Suprapubic skin (tissue), 4 donors: ENCODE results near the gene SMIM24. TPM values are rescaled to one million over a fixed set of nuclear protein-coding genes. Genes with fewer than 3 reads are reported as not detected.
"Not testable (repeated sequence)": the region's sequence is repeated elsewhere in the genome, so short reads cannot be mapped to it uniquely, and the experiment has no call there.

Source experiments
- DNase-seq, 2 donors: peaks; one replicate each; pipeline ENCODE4 v3.0.0-alpha.2; 2019; ENCODE audit warnings: low spot score in 2 of 2
- H3K27ac ChIP-seq: fragments of 200-600 bp; sonication (generic); one replicate; pipeline ENCODE4 v1.5.1; 2019
- H3K27me3 ChIP-seq: fragments of 200-600 bp; sonication (generic); one replicate; pipeline ENCODE4 v1.5.1; 2019
- H3K36me3 ChIP-seq: fragments of 200-600 bp; sonication (generic); one replicate; pipeline ENCODE4 v1.5.1; 2019
- H3K4me1 ChIP-seq: fragments of 200-600 bp; sonication (generic); one replicate; pipeline ENCODE4 v1.5.1; 2019
- H3K4me3 ChIP-seq: fragments of 200-600 bp; sonication (generic); one replicate; pipeline ENCODE4 v1.5.1; 2019; ENCODE audit warnings: mild to moderate bottlenecking
- H3K9me3 ChIP-seq: fragments of 200-600 bp; sonication (generic); one replicate; pipeline ENCODE4 v1.5.1; 2019
- CTCF ChIP-seq, 2 donors: fragments of 200-600 bp in 1 of 2; fragments of 450-650 bp in 1 of 2; sonication (generic) in 1 of 2; IDR thresholded peaks; one replicate each; pipeline ENCODE4 v1.5.1; 2016 to 2019; ENCODE audit warnings: antibody characterized with exemption in 2 of 2, mild to moderate bottlenecking in 1 of 2, moderate library complexity in 1 of 2
- EP300 ChIP-seq: sonication (generic); formaldehyde crosslinking; IDR thresholded peaks from one replicate; pipeline ENCODE4 v1.6.1; 2017; ENCODE audit warnings: antibody characterized with exemption
- POLR2A ChIP-seq, 2 donors: fragments of 450-650 bp; IDR thresholded peaks; one replicate each; pipeline ENCODE4 v1.6.1; 2017; ENCODE audit warnings: antibody characterized with exemption in 2 of 2, mild to moderate bottlenecking in 2 of 2, moderate library complexity in 2 of 2
- POLR2AphosphoS5 ChIP-seq, 3 donors: sonication (generic); formaldehyde crosslinking; IDR thresholded peaks; one replicate each; pipeline ENCODE4 v1.6.1; 2017; ENCODE audit warnings: antibody characterized with exemption in 3 of 3
- WGBS: methylation state at CpG from one replicate; pipeline ENCODE4 v1.1.5; 2018; 5-methylcytosine and 5-hydroxymethylcytosine counted together
- total RNA-seq, 4 donors: library from RNA; depleted of rRNA; stranded (reverse); fragments of >200 nt; gene quantifications; one replicate each; pipeline ENCODE4 v1.1.0, GENCODE V29; 2016

Gene SMIM24
- total RNA-seq, 4 donors from 2014 or later, result 2.1 TPM; not detected in 3

- 90% methylated on average over 8 of the region's 17 CpGs for WGBS
- peaks cover 22% of the 10 kb centered on the region for H3K4me1 ChIP-seq
- H3K9me3 ChIP-seq, result no peaks in the 10 kb centered on the region
- peaks cover 28% of the 10 kb centered on the region for H3K36me3 ChIP-seq
- no peaks in the 10 kb centered on the region for H3K27me3 ChIP-seq
- no peak for TF ChIP-seq POLR2A (IDR thresholded peaks at IDR 0.05)
- no peak for TF ChIP-seq EP300
- no peak for TF ChIP-seq POLR2AphosphoS5 (IDR thresholded peaks at IDR 0.05)
- no peak for TF ChIP-seq CTCF (IDR thresholded peaks at IDR 0.05)
- no peak overlapping the region for H3K27ac ChIP-seq
- DNase-seq, result peak in 1 of 2 donors; percentile 54
- no peak overlapping the region for H3K4me3 ChIP-seq
Measured at GRCh38 chr19:3512562-3513228, 32.4 kb upstream of the SMIM24 start.

GRCh38 chr19:3511506-3512251 is 31.4 kb upstream of the SMIM24 start:
- Histone ChIP-seq H3K9me3 (no peaks in the 10 kb centered on the region), H3K4me3 (no peak overlapping the region), H3K36me3 (peaks cover 28% of the 10 kb centered on the region), H3K27ac (no peak overlapping the region), H3K4me1 (peaks cover 32% of the 10 kb centered on the region), H3K27me3 (no peaks in the 10 kb centered on the region)
- WGBS, result 69% methylated on average over 21 of the region's 26 CpGs
- peak in 1 of 2 donors; percentile 58 for DNase-seq
- TF ChIP-seq POLR2AphosphoS5 (IDR thresholded peaks at IDR 0.05), result no peak
- TF ChIP-seq EP300, result no peak
- no peak for TF ChIP-seq CTCF (IDR thresholded peaks at IDR 0.05)
- TF ChIP-seq POLR2A (IDR thresholded peaks at IDR 0.05), result no peak

- no peak for TF ChIP-seq CTCF (IDR thresholded peaks at IDR 0.05)
- TF ChIP-seq POLR2AphosphoS5 (IDR thresholded peaks at IDR 0.05), result no peak
- TF ChIP-seq POLR2A (IDR thresholded peaks at IDR 0.05), result no peak
- no peak for TF ChIP-seq EP300
- DNase-seq, result peak in 1 of 2 donors; percentile 57
- Histone ChIP-seq H3K27me3 (no peaks in the 10 kb centered on the region), H3K27ac (no peak overlapping the region), H3K4me3 (no peak overlapping the region), H3K9me3 (no peaks in the 10 kb centered on the region), H3K36me3 (peaks cover 28% of the 10 kb centered on the region), H3K4me1 (peaks cover 33% of the 10 kb centered on the region)
- 60% methylated on average over 2 of the region's 22 CpGs for WGBS
Measured at GRCh38 chr19:3510727-3511126, 30.4 kb upstream of the SMIM24 start.

GRCh38 chr19:3509566-3509989 is 29.3 kb upstream of the SMIM24 start:
- no peak overlapping the region for H3K27ac ChIP-seq
- TF ChIP-seq POLR2AphosphoS5 (IDR thresholded peaks at IDR 0.05), result no peak
- no peak for TF ChIP-seq EP300
- TF ChIP-seq POLR2A (IDR thresholded peaks at IDR 0.05), result no peak
- TF ChIP-seq CTCF (IDR thresholded peaks at IDR 0.05), result no peak
- no peaks in the 10 kb centered on the region for H3K9me3 ChIP-seq
- DNase-seq, result no peak
- peaks cover 39% of the 10 kb centered on the region for H3K4me1 ChIP-seq
- 87% methylated on average over 15 of the region's 15 CpGs for WGBS
- H3K27me3 ChIP-seq, result no peaks in the 10 kb centered on the region
- H3K4me3 ChIP-seq, result no peak overlapping the region
- H3K36me3 ChIP-seq, result peaks cover 28% of the 10 kb centered on the region

- Histone ChIP-seq H3K36me3 (peaks cover 28% of the 10 kb centered on the region), H3K27ac (no peak overlapping the region), H3K4me1 (peaks cover 39% of the 10 kb centered on the region), H3K9me3 (no peaks in the 10 kb centered on the region), H3K4me3 (no peak overlapping the region), H3K27me3 (no peaks in the 10 kb centered on the region)
- no peak for DNase-seq
- TF ChIP-seq EP300, result no peak
- TF ChIP-seq CTCF (IDR thresholded peaks at IDR 0.05), result no peak
- no peak for TF ChIP-seq POLR2A (IDR thresholded peaks at IDR 0.05)
- TF ChIP-seq POLR2AphosphoS5 (IDR thresholded peaks at IDR 0.05), result no peak
- 85% methylated on average over 19 of the region's 23 CpGs for WGBS
Measured at GRCh38 chr19:3508771-3509535, 28.6 kb upstream of the SMIM24 start.

- DNase-seq, H3K27ac ChIP-seq, H3K27me3 ChIP-seq, H3K9me3 ChIP-seq: not testable (repeated sequence)
- peaks cover 39% of the 10 kb centered on the region for H3K4me1 ChIP-seq
- H3K36me3 ChIP-seq, result peaks cover 28% of the 10 kb centered on the region
- H3K4me3 ChIP-seq, result peak overlapping the region; percentile 98
- WGBS, result 93% methylated on average over 18 of the region's 18 CpGs
Measured at GRCh38 chr19:3508121-3508661, 27.9 kb upstream of the SMIM24 start.
